H1 (cell line): ENCODE data around the gene LBP. TPM values are rescaled to one million over a fixed set of nuclear protein-coding genes. Genes with fewer than 3 reads are reported as not detected.

Experiments
- CTCF ChIA-PET: fragments of 300-600 bp; sonication (Branson Sonifier 250); formaldehyde crosslinking; loops from one replicate; lab custom pipeline; 2021; ENCODE audit not compliant: partially characterized antibody; lab: Charles Lee
- POLR2A ChIA-PET: fragments of 300-600 bp; sonication (Branson Sonifier 250); formaldehyde crosslinking; loops from one replicate; lab custom pipeline; 2021; ENCODE audit warnings: inconsistent platforms; ENCODE audit not compliant: partially characterized antibody; lab: Charles Lee
- DNase-seq, 2 experiments: peaks; one replicate each; pipeline versions ENCODE4 v3.0.0 to v3.0.0-alpha.2; 2010 to 2022; ENCODE audit warnings: low spot score in 2 of 2, low read depth in 1 of 2, mixed read lengths in 1 of 2
- FAIRE-seq: peaks from 2 replicates; lab custom pipeline; 2011; peaks lifted over from hg19 to GRCh38; lab: Jason Lieb, UNC
- H2AFZ ChIP-seq: 2 replicates; pipeline ENCODE4 v1.8.1; 2012; ENCODE audit warnings: low read length, inconsistent platforms
- H2AK5ac ChIP-seq: 2 replicates; pipeline ENCODE4 v1.6.1; 2013; ENCODE audit warnings: low read depth, low read length
- H2BK120ac ChIP-seq: replicated peaks from 2 replicates; pipeline ENCODE3; 2013; ENCODE audit warnings: low read depth, low read length, inconsistent platforms
- H2BK12ac ChIP-seq: 2 replicates; pipeline ENCODE4 v1.6.1; 2013; ENCODE audit warnings: low read depth, low read length
- H2BK15ac ChIP-seq: 2 replicates; pipeline ENCODE4 v1.6.1; 2013; ENCODE audit warnings: low read length
- H2BK20ac ChIP-seq: 2 replicates; pipeline ENCODE4 v1.6.1; 2013; ENCODE audit warnings: low read length
- H2BK5ac ChIP-seq: 2 replicates; pipeline ENCODE4 v1.6.1; 2013; ENCODE audit warnings: low read depth, low read length
- H3K14ac ChIP-seq: 2 replicates; pipeline ENCODE4 v1.6.1; 2013; ENCODE audit warnings: inconsistent platforms; ENCODE audit not compliant: insufficient read length
- H3K18ac ChIP-seq: 2 replicates; pipeline ENCODE4 v1.6.1; 2013; ENCODE audit warnings: low read length; ENCODE audit errors: extremely low read depth
- H3K23ac ChIP-seq: 2 replicates; pipeline ENCODE4 v1.6.1; 2013; ENCODE audit warnings: inconsistent platforms; ENCODE audit not compliant: insufficient read length
- H3K23me2 ChIP-seq: 2 replicates; pipeline ENCODE4 v1.6.1; 2013; ENCODE audit warnings: low read depth, low read length
- H3K27ac ChIP-seq: 2 replicates; pipeline ENCODE4 v1.6.1; 2011; ENCODE audit warnings: low read depth, low read length, inconsistent platforms
- H3K27me3 ChIP-seq, 4 experiments: replicated peaks in 1 of 4; 1 replicate in 1 of 4; 2 replicates in 3 of 4; pipeline versions ENCODE4 v1.6.1 to v1.8.1; 2011 to 2013; ENCODE audit warnings: low read length in 3 of 4, mild to moderate bottlenecking in 3 of 4, inconsistent platforms in 2 of 4, mixed read lengths in 2 of 4, moderate library complexity in 1 of 4; ENCODE audit not compliant: control insufficient read depth in 3 of 4, insufficient read depth in 3 of 4; ENCODE audit errors: extremely low read depth in 1 of 4
- H3K36me3 ChIP-seq, 4 experiments: 2 replicates each; pipeline versions ENCODE4 v1.6.1 to v1.8.1; 2011 to 2013; ENCODE audit warnings: mild to moderate bottlenecking in 4 of 4, low read length in 3 of 4, moderate library complexity in 2 of 4, control low read depth in 1 of 4, inconsistent platforms in 1 of 4; ENCODE audit not compliant: insufficient read depth in 4 of 4, control insufficient read depth in 2 of 4
- H3K4ac ChIP-seq: replicated peaks from 2 replicates; pipeline ENCODE3; 2013; ENCODE audit warnings: low read length, low read depth, mixed read lengths, inconsistent platforms; ENCODE audit not compliant: insufficient read length
- H3K4me1 ChIP-seq, 4 experiments: replicated peaks in 1 of 4; 1 replicate in 1 of 4; 2 replicates in 3 of 4; pipeline versions ENCODE4 v1.6.1 to v1.8.1; 2011 to 2013; ENCODE audit warnings: low read length in 3 of 4, inconsistent platforms in 2 of 4, mixed read lengths in 1 of 4; ENCODE audit not compliant: insufficient read depth in 4 of 4, control insufficient read depth in 3 of 4
- H3K4me2 ChIP-seq, 2 experiments: 2 replicates each; pipeline versions ENCODE4 v1.6.1 to v1.8.1; 2011 to 2013; ENCODE audit warnings: low read depth in 2 of 2, low read length in 2 of 2, control low read depth in 1 of 2, inconsistent platforms in 1 of 2, mild to moderate bottlenecking in 1 of 2; ENCODE audit not compliant: insufficient read depth in 1 of 2
- H3K4me3 ChIP-seq, 4 experiments: fragments of 200-600, 300-600 bp in 1 of 4; sonication (generic), shearing (Covaris generic), sonication (Bioruptor Twin) in 1 of 4; 2 replicates each; pipeline versions ENCODE4 v1.5.1 to v1.8.1; 2011 to 2016; ENCODE audit warnings: low read length in 4 of 4, low read depth in 3 of 4, control low read depth in 2 of 4, inconsistent platforms in 2 of 4, mild to moderate bottlenecking in 2 of 4, mixed read lengths in 1 of 4, moderate library complexity in 1 of 4; ENCODE audit not compliant: insufficient read depth in 2 of 4; ENCODE audit errors: extremely low read depth in 1 of 4
- H3K56ac ChIP-seq: replicated peaks from 2 replicates; pipeline ENCODE3; 2013; ENCODE audit warnings: low read depth, mild to moderate bottlenecking, mixed read lengths, low read length, inconsistent platforms; ENCODE audit not compliant: insufficient read length
- H3K79me1 ChIP-seq: 2 replicates; pipeline ENCODE4 v1.6.1; 2013; ENCODE audit warnings: low read depth, low read length, control low read depth
- H3K79me2 ChIP-seq, 2 experiments: 2 replicates each; pipeline versions ENCODE4 v1.6.1 to v1.8.1; 2012 to 2013; ENCODE audit warnings: low read length in 2 of 2, mild to moderate bottlenecking in 2 of 2, inconsistent platforms in 1 of 2; ENCODE audit not compliant: insufficient read depth in 2 of 2, control insufficient read depth in 1 of 2
- H3K9ac ChIP-seq, 4 experiments: replicated peaks in 1 of 4; 1 replicate in 1 of 4; 2 replicates in 3 of 4; pipeline versions ENCODE4 v1.6.1 to v1.8.1; 2011 to 2013; ENCODE audit warnings: low read depth in 3 of 4, low read length in 3 of 4, control low read depth in 2 of 4, mild to moderate bottlenecking in 2 of 4, moderate library complexity in 2 of 4, inconsistent platforms in 1 of 4; ENCODE audit errors: extremely low read depth in 1 of 4
- H3K9me3 ChIP-seq, 2 experiments: 2 replicates each; pipeline versions ENCODE4 v1.6.1 to v1.8.1; 2012 to 2013; ENCODE audit warnings: mild to moderate bottlenecking in 2 of 2, moderate library complexity in 2 of 2, control low read depth in 1 of 2, inconsistent platforms in 1 of 2, low read depth in 1 of 2, low read length in 1 of 2, mixed read lengths in 1 of 2; ENCODE audit not compliant: insufficient read depth in 2 of 2
- H4K20me1 ChIP-seq, 2 experiments: replicated peaks in 1 of 2; 2 replicates each; pipeline versions ENCODE3 to v1.8.1; 2011 to 2013; ENCODE audit warnings: inconsistent platforms in 2 of 2, low read length in 2 of 2, mild to moderate bottlenecking in 1 of 2; ENCODE audit not compliant: insufficient read depth in 2 of 2, control insufficient read depth in 1 of 2
- H4K5ac ChIP-seq: 2 replicates; pipeline ENCODE4 v1.6.1; 2013; ENCODE audit warnings: low read length, low read depth, mixed read lengths, inconsistent platforms; ENCODE audit not compliant: insufficient read length
- H4K8ac ChIP-seq: 2 replicates; pipeline ENCODE4 v1.8.0; 2013; ENCODE audit warnings: mild to moderate bottlenecking, moderate library complexity, low read length, inconsistent platforms; ENCODE audit not compliant: insufficient read depth; ENCODE audit errors: extremely low read depth
- H4K91ac ChIP-seq: replicated peaks from 2 replicates; pipeline ENCODE3; 2013; ENCODE audit warnings: low read length, mixed read lengths, inconsistent platforms; ENCODE audit not compliant: insufficient read length
- E2F6 ChIP-seq: IDR thresholded peaks from 2 replicates; pipeline ENCODE4 v1.6.1; 2012; ENCODE audit warnings: inconsistent platforms
- EP300 ChIP-seq, 2 experiments: IDR thresholded peaks; 1 replicate in 1 of 2; 2 replicates in 1 of 2; pipeline ENCODE4 v1.6.1; 2011 to 2012; ENCODE audit warnings: low read depth in 2 of 2, low read length in 2 of 2, mild to moderate bottlenecking in 2 of 2, borderline replicate concordance in 1 of 2, inconsistent platforms in 1 of 2, moderate library complexity in 1 of 2
- EZH2 ChIP-seq: fragments of 200-600 bp; sonication (generic); IDR thresholded peaks from 2 replicates; pipeline ENCODE4 v1.7.1; 2012; ENCODE audit warnings: low read depth, mild to moderate bottlenecking, moderate library complexity, low read length, inconsistent platforms; ENCODE audit not compliant: severe bottlenecking
- KDM4A ChIP-seq: IDR thresholded peaks from one replicate; pipeline ENCODE4 v1.7.1; 2012; ENCODE audit warnings: low read depth, mild to moderate bottlenecking, moderate library complexity, low read length, inconsistent platforms; ENCODE audit not compliant: severe bottlenecking
- PHF8 ChIP-seq: fragments of 200-600 bp; sonication (generic); conservative IDR thresholded peaks from 2 replicates; pipeline ENCODE4 v1.7.1; 2012; ENCODE audit warnings: low read depth, mild to moderate bottlenecking, inconsistent platforms, low read length, moderate library complexity
- SIRT6 ChIP-seq: IDR thresholded peaks from one replicate; pipeline ENCODE4 v1.7.1; 2012; ENCODE audit warnings: low read length, inconsistent platforms
- SP2 ChIP-seq: IDR thresholded peaks from 2 replicates; pipeline ENCODE4 v1.6.1; 2012; ENCODE audit warnings: mild to moderate bottlenecking, low read length, inconsistent platforms
- TEAD4 ChIP-seq: IDR thresholded peaks from 2 replicates; pipeline ENCODE4 v1.6.1; 2012; ENCODE audit warnings: low read depth, low read length, inconsistent platforms, mixed read lengths
- ZNF274 ChIP-seq: IDR thresholded peaks from 2 replicates; pipeline ENCODE4 v1.7.0; 2012; ENCODE audit warnings: low read length, borderline replicate concordance; ENCODE audit errors: extremely low read depth
- whole genome bisulfite sequencing, 2 experiments: shearing (Covaris generic) in 1 of 2; methylation state at CpG; one replicate each; pipeline versions ENCODE4 v1.1.6 to v1.1.7; 2013 to 2015; ENCODE audit warnings: low lambda C conversion rate in 2 of 2, mixed read lengths in 2 of 2, inconsistent platforms in 1 of 2, low coverage in 1 of 2, missing lambda C conversion rate in 1 of 2; ENCODE audit not compliant: insufficient replicate concordance in 2 of 2, insufficient coverage in 1 of 2, insufficient read length in 1 of 2; ENCODE audit errors: extremely low coverage in 1 of 2, missing lambda C conversion rate in 1 of 2; 5-methylcytosine and 5-hydroxymethylcytosine counted together
- polyA plus RNA-seq, 7 experiments: library from polyadenylated mRNA; depleted of rRNA in 3 of 7; stranded (reverse) in 5 of 7; unstranded in 2 of 7; fragments of >200 nt in 5 of 7; fragments of 200-250 nt in 2 of 7; gene quantifications; 1 replicate in 5 of 7; 2 replicates in 1 of 7; 4 replicates in 1 of 7; pipeline versions ENCODE4 v1.2.1 to v1.2.3, GENCODE V29; 2011 to 2013; ENCODE audit warnings: missing spikeins in 2 of 7, mixed read lengths in 2 of 7
- total RNA-seq: library from RNA; stranded (reverse); fragmentation: NEBNext Ultra II Directional; extraction: Animal tissue kit (Norgen Biotek cat#: 25700); gene quantifications from 2 replicates; pipeline ENCODE4 v1.2.1, GENCODE V29; 2021
- TF ChIP-seq, protein P1 (sequence below), 3 experiments: IDR thresholded peaks; 1 replicate in 2 of 3; 2 replicates in 1 of 3; pipeline versions ENCODE4 v1.5.1 to v1.6.1; 2011; ENCODE audit warnings: low read length in 3 of 3, mild to moderate bottlenecking in 3 of 3, inconsistent platforms in 2 of 3, low read depth in 1 of 3, moderate library complexity in 1 of 3; ENCODE audit not compliant: insufficient read depth in 1 of 3; ENCODE audit errors: control extremely low read depth in 1 of 3

LBP gene
- total and polyA plus RNA-seq, 2 of the 8 experiments (the other 6 are each of a cell fraction or from before 2014, with no cell fraction given) = 0.60 to 0.63 TPM

DNA sequence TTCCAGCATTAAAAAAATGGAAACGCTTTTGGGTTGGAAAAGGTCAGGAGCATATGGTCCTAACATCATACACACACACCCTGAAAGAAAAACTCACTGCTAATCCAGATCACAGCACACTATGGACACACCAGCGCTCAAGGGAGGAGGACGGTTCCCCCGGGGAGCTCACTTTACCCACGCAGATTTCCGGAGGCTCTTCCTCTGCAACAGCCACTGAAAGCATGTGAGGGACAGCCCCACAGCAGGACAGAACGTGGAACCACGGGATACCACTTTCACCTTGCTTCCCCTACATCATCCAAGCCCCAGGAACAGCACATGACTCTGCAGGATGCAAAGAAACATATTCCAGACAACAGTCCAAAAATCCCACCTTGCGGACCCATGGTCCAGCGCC is 75.6 kb downstream of the LBP start:
- no peak overlapping the region for H2BK12ac ChIP-seq
- no peak overlapping the region for H3K18ac ChIP-seq
- no peak overlapping the region for H4K8ac ChIP-seq
- H4K91ac ChIP-seq = no peak overlapping the region
- no peak overlapping the region for H2BK120ac ChIP-seq
- ChIA-PET CTCF (interaction anchor here (1.3 to 4.1 kb wide), 5 partner anchors 11 to 84 kb away, joined by 3 to 15 read pairs (median 5); partner anchors contain the start of gene SNHG17), POLR2A (interaction anchor here (1.2 to 17.6 kb wide), 5 partner anchors 7 to 51 kb away, joined by 3 to 420 read pairs (median 17); partner anchors contain the start of genes RALGAPB and SNHG17)
- no peak overlapping the region for H3K56ac ChIP-seq
- peaks cover 0 to 5% (median 0%) of the 10 kb centered on the region in 4 experiments; a peak in 3 of 7 replicates for H3K4me1 ChIP-seq
- no peak overlapping the region for H2BK20ac ChIP-seq
- no peak overlapping the region for H3K4me3 ChIP-seq
- H3K4me2 ChIP-seq = no peak overlapping the region
- no peak overlapping the region for H3K9ac ChIP-seq
- no peaks in the 10 kb centered on the region for H3K27me3 ChIP-seq
- no peaks in the 10 kb centered on the region; the same call in 1 of the 2 replicates for H3K23me2 ChIP-seq
- DNase-seq (no peak), FAIRE-seq (no peak)
- no peak overlapping the region for H3K23ac ChIP-seq
- peaks cover 67 to 90% (median 84%) of the 10 kb centered on the region in 4 experiments for H3K36me3 ChIP-seq
- H2AK5ac ChIP-seq = no peak overlapping the region
- H4K5ac ChIP-seq = no peak overlapping the region
- H3K4ac ChIP-seq = no peak overlapping the region
- peaks cover 12% of the 10 kb centered on the region for H3K79me1 ChIP-seq
- no peak overlapping the region for H2BK5ac ChIP-seq
- H3K14ac ChIP-seq = no peak overlapping the region
- H2BK15ac ChIP-seq = no peak overlapping the region
- 92% methylated on average over 10 of the region's 10 CpGs; no CpG with 5 or more reads in 1 of the 2 experiments for WGBS, 2 experiments
- peaks cover 8 to 39% of the 10 kb centered on the region in 2 experiments for H4K20me1 ChIP-seq
- no peak overlapping the region for H3K27ac ChIP-seq
- H3K9me3 ChIP-seq = no peaks in the 10 kb centered on the region
- H2AFZ ChIP-seq = no peak overlapping the region
- H3K79me2 ChIP-seq = peaks cover 0 to 34% of the 10 kb centered on the region in 2 experiments; a peak in 2 of 4 replicates
- TF ChIP-seq SIRT6 = no peak
- no peak for TF ChIP-seq PHF8
- TF ChIP-seq, protein P1, sequence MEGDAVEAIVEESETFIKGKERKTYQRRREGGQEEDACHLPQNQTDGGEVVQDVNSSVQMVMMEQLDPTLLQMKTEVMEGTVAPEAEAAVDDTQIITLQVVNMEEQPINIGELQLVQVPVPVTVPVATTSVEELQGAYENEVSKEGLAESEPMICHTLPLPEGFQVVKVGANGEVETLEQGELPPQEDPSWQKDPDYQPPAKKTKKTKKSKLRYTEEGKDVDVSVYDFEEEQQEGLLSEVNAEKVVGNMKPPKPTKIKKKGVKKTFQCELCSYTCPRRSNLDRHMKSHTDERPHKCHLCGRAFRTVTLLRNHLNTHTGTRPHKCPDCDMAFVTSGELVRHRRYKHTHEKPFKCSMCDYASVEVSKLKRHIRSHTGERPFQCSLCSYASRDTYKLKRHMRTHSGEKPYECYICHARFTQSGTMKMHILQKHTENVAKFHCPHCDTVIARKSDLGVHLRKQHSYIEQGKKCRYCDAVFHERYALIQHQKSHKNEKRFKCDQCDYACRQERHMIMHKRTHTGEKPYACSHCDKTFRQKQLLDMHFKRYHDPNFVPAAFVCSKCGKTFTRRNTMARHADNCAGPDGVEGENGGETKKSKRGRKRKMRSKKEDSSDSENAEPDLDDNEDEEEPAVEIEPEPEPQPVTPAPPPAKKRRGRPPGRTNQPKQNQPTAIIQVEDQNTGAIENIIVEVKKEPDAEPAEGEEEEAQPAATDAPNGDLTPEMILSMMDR (IDR thresholded peaks at IDR 0.05; ENCODE audit: control extremely low read depth in 1 of 3, insufficient read depth in 1 of 3, low read depth in 1 of 3, low read length in 3 of 3) = no peak
- TF ChIP-seq SP2 = no peak
- no peak for TF ChIP-seq ZNF274
- TF ChIP-seq EZH2 = no peak
- no peak for TF ChIP-seq E2F6
- TF ChIP-seq KDM4A = no peak
- no peak for TF ChIP-seq EP300 (IDR thresholded peaks at IDR 0.05; ENCODE audit: borderline replicate concordance in 1 of 2, low read depth in 2 of 2, low read length in 2 of 2)
- no peak for TF ChIP-seq TEAD4
